Measurements from ENCODE around the gene CPT1A.

CPT1A gene

DNA sequence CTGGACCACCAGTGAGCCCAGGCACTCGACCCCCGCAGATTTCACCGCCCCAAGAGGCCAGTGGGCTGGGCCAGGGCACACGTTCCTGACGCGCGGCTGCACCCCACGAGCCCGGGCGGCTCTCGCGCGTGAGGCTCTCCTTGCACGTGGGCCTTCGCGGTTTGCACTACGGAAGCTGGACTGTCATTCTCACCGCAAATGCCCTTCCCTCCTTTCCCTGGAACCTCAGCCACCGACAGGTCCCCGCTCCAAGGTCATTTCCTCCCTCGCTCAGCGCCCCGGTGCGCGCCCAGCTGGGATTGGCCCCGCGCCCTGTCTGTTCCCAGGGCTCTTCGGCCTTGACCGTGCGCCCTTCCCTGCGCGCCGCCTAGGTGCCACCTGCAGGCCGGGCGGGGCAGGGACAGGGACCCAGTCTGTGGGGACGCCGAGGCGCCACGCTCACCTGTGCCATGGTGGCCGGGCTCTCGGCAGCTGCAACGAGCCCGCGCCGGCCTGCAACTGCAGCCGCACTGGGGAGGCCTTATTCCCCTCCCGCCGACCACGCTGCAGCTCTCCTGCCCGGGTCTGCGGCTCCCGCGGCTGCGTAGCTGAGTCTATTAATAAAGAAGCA is 2.1 kb upstream of the CPT1A start:
- H3K4me3 ChIP-seq (ENCODE audit: low read length), result peak overlapping the region; percentile 61; the same call in 1 of the 2 replicates
- no peak for TF ChIP-seq ZNF274 (IDR thresholded peaks at IDR 0.05; ENCODE audit: low read depth, low read length)

DNA sequence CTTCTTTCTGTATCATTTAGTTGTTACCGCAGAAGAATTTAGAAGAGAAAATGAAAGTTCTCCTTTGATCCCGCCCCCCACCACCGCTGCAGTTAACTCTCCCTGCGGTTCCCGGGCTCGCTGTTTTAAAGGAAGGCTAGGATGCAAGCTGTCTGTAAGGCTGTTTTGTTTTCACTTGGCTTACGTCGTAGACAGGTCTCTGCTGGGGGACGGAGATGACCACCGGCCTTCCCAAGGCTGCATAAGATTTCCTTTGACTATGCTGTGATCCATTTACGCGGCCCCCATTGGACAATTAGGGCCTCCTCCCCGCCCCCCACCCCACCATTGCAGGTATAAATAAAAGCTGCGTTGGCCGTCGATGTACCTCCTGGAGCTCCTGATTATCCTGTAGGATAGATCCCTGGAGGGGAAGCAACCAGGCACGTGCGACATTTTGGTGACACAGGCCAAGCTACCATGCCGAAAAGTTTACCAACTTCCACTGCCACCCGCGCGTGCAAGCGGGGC is 1.4 kb upstream of the CPT1A start:
- peak overlapping the region; percentile 61; the same call in 1 of the 2 replicates for H3K4me3 ChIP-seq (ENCODE audit: low read length)
- TF ChIP-seq ZNF274 (IDR thresholded peaks at IDR 0.05; ENCODE audit: low read depth, low read length), result no peak

DNA sequence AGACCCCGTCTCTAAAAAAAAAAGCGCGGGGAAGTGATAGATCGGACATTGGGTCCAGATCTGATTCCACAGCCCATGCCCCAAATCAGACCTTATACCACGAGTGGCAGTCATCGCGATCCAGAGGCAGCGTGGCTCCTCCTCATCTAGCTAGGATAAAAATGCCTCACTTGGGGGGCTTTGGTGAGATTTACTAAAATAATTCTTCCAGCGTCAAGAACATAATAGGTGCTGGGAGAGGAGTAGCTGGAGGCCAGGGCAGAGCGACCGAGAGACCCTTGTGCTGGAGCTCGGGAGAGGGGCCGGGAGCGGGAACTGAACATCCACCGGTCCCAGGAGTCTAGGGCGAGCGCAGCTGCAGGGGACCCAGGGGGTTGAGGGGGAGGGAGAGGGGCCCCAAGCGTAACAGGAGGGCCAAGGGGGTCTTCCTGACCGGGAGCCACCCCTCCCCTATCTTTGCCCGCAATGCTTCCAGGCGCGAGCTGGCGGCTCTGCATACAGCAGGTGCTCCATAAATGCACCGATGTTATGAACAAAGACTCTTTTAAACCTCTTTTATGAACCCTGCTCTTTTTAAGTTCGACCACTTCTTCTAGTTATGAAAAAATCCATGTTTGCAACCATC is 823 bp upstream of the CPT1A start:
- H3K4me3 ChIP-seq (ENCODE audit: low read length), result peak overlapping the region; percentile 61; the same call in 1 of the 2 replicates
- TF ChIP-seq ZNF274 (IDR thresholded peaks at IDR 0.05; ENCODE audit: low read depth, low read length), result no peak

DNA sequence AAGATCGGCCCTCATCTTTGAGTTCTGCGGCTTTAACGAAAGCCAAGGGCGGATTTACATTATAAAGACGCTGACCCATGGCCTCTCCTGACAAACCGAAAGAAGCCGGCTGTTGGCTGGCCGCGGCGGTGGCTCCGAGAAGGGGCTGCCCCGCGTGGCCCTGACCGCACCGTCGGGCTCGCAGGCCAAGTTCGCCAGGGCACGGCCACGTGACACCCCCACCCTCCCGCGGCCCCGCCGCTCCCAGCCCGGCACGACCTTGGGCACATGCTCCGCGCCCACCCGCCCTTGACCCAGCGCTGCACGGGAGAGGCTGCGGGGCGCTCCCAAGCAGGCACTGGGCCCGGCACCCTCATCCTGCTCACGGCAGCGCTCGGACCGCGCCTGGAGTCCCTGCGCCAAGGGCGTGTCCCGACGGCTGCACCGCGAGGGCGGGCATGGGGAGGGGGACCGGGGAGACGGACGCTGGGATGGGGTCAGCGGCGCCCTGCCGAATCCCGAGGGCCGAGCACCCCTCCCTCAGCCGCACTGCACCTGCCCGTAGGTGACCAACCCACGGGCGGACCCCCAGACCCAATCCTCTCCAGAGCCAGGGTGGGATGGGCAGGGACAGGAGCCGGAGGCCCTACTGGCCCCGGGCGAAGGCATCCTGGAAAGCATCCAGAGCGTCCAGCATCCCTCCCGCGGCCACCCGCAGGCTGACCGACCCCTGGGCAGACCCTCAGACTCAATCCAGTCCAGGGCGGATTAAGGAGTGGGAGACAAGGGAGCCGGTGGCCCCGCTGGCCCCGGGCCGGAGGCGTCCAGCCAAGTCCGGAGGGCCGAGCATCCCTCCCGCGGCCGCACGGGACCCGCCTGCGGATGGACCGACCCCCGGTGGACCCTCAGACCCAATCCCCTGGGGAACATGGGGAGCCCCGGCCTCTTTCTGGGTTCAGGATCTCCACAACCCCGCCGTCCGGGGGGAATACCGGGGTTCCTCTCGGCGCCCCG is 759 bp downstream of the CPT1A start:
- no peak for TF ChIP-seq ZNF274 (IDR thresholded peaks at IDR 0.05; ENCODE audit: low read depth, low read length)
- peak overlapping the region; percentile 72; the same call in 1 of the 2 replicates for H3K4me3 ChIP-seq (ENCODE audit: low read length)

DNA sequence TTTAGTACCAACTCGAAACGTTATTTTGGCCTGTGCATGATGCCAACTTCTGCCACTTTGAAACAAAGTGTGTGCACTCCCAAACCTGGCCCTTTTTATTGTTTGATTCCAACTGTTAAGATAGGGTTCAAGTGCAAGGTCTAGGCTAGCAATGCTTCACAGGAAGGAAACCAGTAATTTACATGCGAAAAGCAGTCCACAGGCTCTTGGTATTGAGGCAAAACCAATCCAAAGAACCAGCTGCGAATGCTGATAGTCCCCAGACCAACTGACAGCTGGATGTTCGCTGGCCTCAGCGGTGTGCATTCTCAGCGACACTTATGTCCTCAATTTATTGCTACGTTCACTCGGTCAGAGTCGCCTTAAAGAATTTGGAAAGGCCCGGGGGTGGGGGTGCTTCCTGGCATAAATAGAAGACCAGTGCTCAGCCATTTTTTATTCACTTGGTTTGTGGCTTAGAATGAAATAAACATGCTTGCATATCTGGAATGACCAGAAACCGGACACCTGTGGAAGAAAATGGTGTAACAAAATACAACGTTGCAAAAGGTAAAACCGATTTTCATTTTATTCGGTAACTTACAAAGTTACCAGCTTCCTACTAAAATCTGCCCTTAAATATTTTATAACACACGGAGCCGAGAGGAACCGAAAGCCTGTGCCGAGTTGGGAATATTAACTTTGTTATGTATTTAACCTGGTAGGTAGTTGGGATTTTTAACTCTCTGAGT is 1.6 kb downstream of the CPT1A start:
- peak overlapping the region; percentile 72; the same call in 1 of the 2 replicates for H3K4me3 ChIP-seq (ENCODE audit: low read length)
- no peak for TF ChIP-seq ZNF274 (IDR thresholded peaks at IDR 0.05; ENCODE audit: low read depth, low read length)

DNA sequence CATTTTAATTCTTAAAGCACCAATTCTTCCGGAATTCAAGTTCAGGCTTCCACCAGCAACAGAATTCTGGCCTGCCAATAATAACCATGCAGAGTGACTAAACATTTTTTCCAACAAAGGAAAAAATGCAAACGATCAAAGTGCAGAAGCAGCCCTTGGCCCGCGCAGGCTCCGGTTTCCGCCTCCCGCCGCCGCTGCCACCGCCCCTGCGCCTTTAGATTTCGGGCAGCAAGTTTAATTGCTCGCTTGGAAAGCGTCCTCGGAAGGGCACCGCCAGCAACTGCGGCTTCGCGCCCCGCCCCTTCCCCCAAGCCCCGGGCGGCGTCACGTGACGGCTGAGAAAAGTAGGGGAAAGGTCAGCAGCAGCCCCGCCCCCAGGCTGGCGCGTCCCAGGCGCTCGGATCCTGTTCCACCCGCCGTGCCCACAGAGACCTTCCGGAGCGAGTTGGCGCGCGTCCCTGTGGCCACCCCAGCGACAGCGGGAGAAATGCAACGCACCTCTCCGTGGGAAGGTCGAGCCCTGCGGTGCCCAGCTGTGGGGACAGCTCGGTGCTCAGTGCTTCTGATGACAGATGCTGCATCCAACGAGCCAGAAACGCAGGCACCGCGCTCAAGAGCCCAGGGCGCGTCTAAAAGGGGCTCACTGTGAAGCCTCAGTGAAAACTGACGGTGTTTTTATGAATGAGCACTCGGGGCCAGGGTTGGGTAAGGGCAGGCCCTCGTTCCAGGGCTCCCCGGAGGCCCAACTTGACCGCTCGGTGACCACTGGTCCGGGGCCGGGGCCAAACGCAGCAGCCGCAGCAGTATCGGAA is 2.5 kb downstream of the CPT1A start:
- no peak for TF ChIP-seq ZNF274 (IDR thresholded peaks at IDR 0.05; ENCODE audit: low read depth, low read length)
- peak overlapping the region; percentile 72; the same call in 1 of the 2 replicates for H3K4me3 ChIP-seq (ENCODE audit: low read length)

DNA sequence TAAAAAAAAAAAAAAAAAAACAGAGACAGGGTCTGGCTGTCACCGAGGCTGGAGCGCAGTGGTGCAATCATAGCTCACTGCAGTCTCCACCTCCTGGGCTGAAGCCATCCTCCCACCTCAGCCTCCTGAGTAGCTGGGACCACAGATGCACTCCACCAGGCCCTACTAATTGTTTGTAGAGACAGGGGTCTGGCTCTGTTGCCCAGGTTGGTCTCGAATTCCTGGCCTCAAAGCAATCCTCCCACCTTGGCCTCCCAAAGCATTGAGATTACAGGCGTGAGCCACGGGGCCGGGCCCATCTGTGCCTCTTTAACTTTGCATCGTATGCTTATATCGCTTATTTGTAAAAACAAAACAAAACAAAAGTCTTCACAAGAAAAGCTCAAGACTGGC is 3.1 kb downstream of the CPT1A start:
- peak overlapping the region; percentile 72; the same call in 1 of the 2 replicates for H3K4me3 ChIP-seq (ENCODE audit: low read length)
- TF ChIP-seq ZNF274 (IDR thresholded peaks at IDR 0.05; ENCODE audit: low read depth, low read length), result no peak

DNA sequence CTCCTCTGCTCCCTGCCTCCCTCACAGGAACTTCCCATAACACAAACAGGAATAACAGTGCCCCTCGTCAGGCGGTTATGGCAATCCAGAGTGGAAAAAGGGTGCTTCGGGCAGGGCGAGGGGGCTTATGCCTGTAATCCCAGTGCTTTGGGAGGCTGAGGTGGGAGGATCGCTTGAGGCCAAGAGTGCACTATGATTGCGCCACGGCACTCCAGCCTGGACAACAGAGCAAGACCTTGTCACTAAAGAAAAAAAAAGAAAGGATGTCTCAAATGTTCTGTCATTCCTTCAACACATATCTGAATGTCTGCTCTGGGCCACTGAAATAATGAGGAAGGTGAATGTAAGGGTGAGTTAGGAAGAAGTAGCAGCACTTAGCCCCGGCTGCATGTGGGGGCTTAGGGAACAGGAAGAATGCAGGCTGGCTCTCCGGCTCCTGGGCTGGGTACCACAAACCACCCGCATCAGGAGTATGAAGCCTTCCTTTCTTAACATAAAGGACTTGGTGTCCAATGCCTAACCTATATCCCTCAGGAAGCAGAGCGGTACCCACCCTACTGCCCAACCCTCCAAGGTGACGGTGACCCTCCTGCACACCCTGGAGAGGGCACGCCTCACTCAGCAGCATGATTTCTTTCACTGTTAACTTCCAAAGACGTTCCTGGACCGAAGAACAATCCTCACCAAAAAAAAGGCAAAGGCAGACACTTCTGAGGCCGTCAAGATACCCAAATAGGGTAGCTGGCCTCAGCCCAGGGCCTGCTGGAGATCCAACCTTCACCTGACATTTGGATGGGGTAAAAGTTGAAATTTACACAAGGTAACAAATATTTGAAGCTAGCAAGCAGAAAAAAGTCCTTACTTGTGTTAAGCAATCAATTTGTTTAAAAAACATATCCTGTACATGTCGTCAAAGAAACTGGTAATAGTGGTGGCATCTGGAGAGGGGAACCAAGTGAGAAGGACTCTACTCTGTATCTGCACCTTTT is 3.8 kb downstream of the CPT1A start:
- no peak overlapping the region; the same call in 1 of the 2 replicates for H3K4me3 ChIP-seq (ENCODE audit: low read length)
- TF ChIP-seq ZNF274 (IDR thresholded peaks at IDR 0.05; ENCODE audit: low read depth, low read length), result no peak

DNA sequence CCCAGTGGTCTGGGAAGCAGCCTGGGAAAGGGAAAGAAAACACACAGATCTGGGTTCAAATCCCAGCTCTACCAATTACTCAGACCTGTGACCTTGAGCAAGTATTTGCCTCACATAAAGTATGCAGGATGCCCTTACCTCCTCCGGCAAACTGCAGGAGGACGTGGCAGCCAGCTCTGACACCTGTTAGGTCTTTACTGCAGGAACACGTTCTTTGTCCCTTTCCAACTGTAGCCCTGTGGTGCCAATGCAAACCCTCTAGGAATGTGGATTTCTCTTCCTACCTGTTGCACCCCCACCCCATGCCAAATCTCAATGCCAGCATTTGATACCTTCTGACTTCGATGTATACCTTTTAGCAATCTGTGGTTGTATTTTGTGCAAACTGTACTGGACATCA is 6.0 kb downstream of the CPT1A start:
- no peak overlapping the region for H3K4me3 ChIP-seq (ENCODE audit: low read length)
- TF ChIP-seq ZNF274 (IDR thresholded peaks at IDR 0.05; ENCODE audit: low read depth, low read length), result no peak

DNA sequence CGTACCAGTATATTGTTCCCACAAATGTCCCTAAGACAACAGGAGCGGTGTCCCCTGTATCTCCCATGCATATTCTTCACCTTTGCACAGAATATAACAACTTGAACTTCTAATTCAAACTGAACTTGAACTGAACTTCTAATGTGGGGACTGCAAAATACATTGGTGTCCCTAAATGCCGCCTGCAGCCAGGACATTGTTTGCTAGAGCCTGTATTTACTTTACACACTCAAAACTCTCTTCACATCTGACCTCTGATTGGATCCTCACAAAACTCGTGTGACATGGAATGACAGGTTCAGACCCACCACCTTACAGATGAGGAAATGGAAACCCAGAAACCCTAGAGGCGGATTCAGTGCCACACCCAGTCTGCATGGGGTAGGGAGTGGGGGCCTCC is 6.4 kb downstream of the CPT1A start:
- no peak for TF ChIP-seq ZNF274 (IDR thresholded peaks at IDR 0.05; ENCODE audit: low read depth, low read length)
- no peak overlapping the region for H3K4me3 ChIP-seq (ENCODE audit: low read length)

DNA sequence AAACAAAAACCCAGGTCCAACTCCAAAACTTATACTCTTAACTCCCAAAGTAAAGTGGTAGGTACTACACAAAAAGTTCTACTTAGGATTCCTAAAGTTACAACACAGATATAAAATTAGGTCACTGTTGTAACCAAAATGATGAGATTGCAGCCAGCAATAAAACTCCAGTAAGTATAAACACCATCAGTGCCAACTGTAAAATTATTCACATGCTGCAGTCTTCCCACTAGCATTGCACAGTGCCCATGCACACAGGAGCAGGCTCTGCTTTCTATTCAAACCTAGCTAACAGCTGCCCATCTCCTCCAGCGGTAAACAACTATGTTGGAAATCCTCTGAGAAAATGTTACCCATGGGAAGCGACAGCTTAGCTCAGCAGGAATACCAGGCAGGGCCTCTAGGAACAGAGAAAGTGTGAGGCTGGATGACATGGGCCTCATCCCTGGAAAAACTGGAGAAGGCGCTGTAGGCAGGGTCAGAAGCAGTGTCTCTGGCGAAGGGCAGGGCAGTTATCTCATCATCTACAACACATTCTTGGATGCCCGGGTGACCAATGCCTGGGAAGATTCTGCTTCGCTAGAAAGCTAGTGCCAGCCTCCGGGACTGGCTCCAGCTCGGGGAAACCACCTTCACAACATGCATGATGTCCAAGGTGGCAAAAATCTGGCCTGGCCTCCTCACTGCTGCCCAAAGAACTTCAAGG is 9.1 kb downstream of the CPT1A start:
- no peak for TF ChIP-seq ZNF274 (IDR thresholded peaks at IDR 0.05; ENCODE audit: low read depth, low read length)
- no peak overlapping the region for H3K4me3 ChIP-seq (ENCODE audit: low read length)
